ENCODE data around the gene CHST4.
A peak's percentile ranks its signal among the peaks of the same experiment; 100 is the strongest.

The CHST4 gene

GRCh38 chr16:71526111-71526631 lies at the start of gene CHST4:
Gene CHST4, plus strand, starts transcription at chr16:71526426. Its CDS starts 10,252 bp downstream, at chr16:71536678.
- DNase-seq (ENCODE audit: low read depth), result peak; percentile 81
- no peak for TF ChIP-seq CTCF (IDR thresholded peaks at IDR 0.05; ENCODE audit: insufficient read depth, low read depth, low read length, missing control alignments)
- peak within 1 kb of the TSS; percentile 62 for H3K4me3 ChIP-seq (ENCODE audit: low read depth, low read length)

- no peak for DNase-seq (ENCODE audit: low read depth)
- no peak overlapping the region for H3K4me3 ChIP-seq (ENCODE audit: low read depth, low read length)
- no peak for TF ChIP-seq CTCF (IDR thresholded peaks at IDR 0.05; ENCODE audit: insufficient read depth, low read depth, low read length, missing control alignments)
These were observed 49.6 kb upstream of the CHST4 start for GRCh38 chr16:71476457-71477124.

- H3K4me3 ChIP-seq (ENCODE audit: low read depth, low read length), result no peak overlapping the region
- DNase-seq (ENCODE audit: low read depth), result peak; percentile 11
- peak; percentile 30 for TF ChIP-seq CTCF (IDR thresholded peaks at IDR 0.05; ENCODE audit: insufficient read depth, low read depth, low read length, missing control alignments)
These were observed 46.8 kb upstream of the CHST4 start for GRCh38 chr16:71479420-71479819.

DNA sequence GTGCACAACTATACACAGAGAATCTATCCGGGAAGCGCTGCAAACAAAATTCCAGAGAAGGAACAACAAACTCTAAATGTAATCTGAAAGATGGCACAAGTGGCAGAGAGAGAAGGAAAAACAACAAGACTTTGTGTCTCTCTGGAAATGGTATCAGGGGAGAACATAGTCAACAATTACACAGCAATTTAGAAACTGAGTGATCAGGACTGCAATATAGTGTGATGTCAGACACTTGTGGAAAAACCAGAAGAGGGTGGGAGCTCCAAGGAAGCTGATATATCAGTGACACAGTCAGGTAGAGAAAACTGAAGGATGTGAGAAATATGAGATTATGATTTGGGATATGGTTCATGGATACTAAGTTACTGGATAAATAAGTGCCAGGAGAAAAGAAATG lies 45.3 kb upstream of the CHST4 start:
- no peak for DNase-seq (ENCODE audit: low read depth)
- H3K4me3 ChIP-seq (ENCODE audit: low read depth, low read length), result no peak overlapping the region
- TF ChIP-seq CTCF (IDR thresholded peaks at IDR 0.05; ENCODE audit: insufficient read depth, low read depth, low read length, missing control alignments), result no peak

DNA sequence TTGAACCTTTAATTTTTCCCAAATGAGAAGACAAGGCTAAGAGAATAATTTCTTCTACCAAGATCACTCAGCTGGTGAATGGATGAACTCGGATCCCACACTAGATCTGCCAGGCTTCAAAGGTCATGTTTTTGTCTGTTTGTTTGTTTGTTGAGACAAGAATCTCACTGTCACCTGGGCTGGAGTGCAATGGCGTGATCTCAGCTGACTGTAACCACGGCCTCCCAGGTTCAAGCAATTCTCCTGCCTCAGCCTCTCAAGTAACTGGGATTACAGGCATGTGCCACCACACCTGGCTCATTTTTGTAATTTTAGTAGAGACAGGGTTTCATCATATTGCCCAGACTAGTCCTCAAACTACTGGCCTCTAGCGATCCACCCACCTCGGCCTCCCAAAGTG lies 43.7 kb upstream of the CHST4 start:
- H3K4me3 ChIP-seq (ENCODE audit: low read depth, low read length), result no peak overlapping the region
- no peak for DNase-seq (ENCODE audit: low read depth)
- TF ChIP-seq CTCF (IDR thresholded peaks at IDR 0.05; ENCODE audit: insufficient read depth, low read depth, low read length, missing control alignments), result no peak

GRCh38 chr16:71484006-71484893 lies 42.0 kb upstream of the CHST4 start:
- peak overlapping the region; percentile 75 for H3K4me3 ChIP-seq (ENCODE audit: low read depth, low read length)
- TF ChIP-seq CTCF (IDR thresholded peaks at IDR 0.05; ENCODE audit: insufficient read depth, low read depth, low read length, missing control alignments), result no peak
- peak; percentile 92 for DNase-seq (ENCODE audit: low read depth)
